ENCODE measurements around the gene PIRT. TPM values are rescaled to one million over a fixed set of nuclear protein-coding genes. Genes with fewer than 3 reads are reported as not detected.

The PIRT gene
- not detected in 5 replicates for total RNA-seq (2022; extraction: Qiagen RNA extraction; ENCODE audit: low read depth)

DNA sequence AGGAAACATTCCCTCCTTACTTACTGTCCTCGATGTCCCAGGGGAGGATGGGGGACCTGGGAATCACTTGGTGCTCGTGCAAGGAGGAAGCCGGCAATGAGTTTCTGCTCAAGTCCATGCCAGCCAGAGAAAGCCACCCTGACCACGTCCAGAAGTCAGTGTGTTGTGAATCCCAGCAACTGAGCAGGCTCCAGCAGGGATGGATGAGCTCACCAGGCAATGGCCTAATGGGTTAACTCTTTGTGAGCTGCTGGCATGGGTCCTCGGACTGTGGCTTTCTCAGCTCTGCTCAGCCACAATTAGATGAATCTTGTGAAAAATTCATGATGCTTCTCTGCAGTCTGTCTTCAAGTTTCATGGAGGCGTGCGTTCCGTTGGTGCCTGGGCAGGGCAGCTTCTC, at the start of gene PIRT:
Gene PIRT, minus strand, starts transcription at position 167 of the 400 bp plus-strand sequence. CDS start 12,442 bp downstream, outside the sequence.

GRCh38 chr17:10803830-10804475, 33.9 kb downstream of the PIRT start, which contains the start of gene TMEM238L:
TMEM238L (minus strand) TSS chr17:10804099; CDS start chr17:10803963, 136 bp downstream.

Other genes starting within 250 kb of the PIRT start
- 0.68 to 1.5 TPM (median 1.1 TPM) in 5 replicates for gene MYH3, start 180.8 kb downstream of the PIRT start, total RNA-seq (2022; extraction: Qiagen RNA extraction; ENCODE audit: low read depth)
- gene SCO1, start 140.6 kb downstream of the PIRT start, total RNA-seq (2022; extraction: Qiagen RNA extraction; ENCODE audit: low read depth) = 51.6 to 62.7 TPM (median 58.4 TPM) in 5 replicates
- 7.1 to 9.5 TPM (median 9.2 TPM) in 5 replicates for gene ADPRM, start 140.5 kb downstream of the PIRT start, total RNA-seq (2022; extraction: Qiagen RNA extraction; ENCODE audit: low read depth)
- gene TMEM220, start 108.1 kb downstream of the PIRT start, total RNA-seq (2022; extraction: Qiagen RNA extraction; ENCODE audit: low read depth) = 2.8 to 4.2 TPM (median 3.1 TPM) in 5 replicates
- gene TMEM238L, start 34.0 kb downstream of the PIRT start, total RNA-seq (2022; extraction: Qiagen RNA extraction; ENCODE audit: low read depth) = not detected in 5 replicates

Measured in A549 treated with GW870086 at 1 μM for 4 hours (cell line).